Ishikawa (cell line): ENCODE data around the gene PDE1A.

Experiments
- CEBPB ChIP-seq: IDR thresholded peaks from 2 replicates; pipeline ENCODE4 v1.6.1; 2012
- FOXM1 ChIP-seq: IDR thresholded peaks from 2 replicates; pipeline ENCODE4 v1.6.1; 2012; ENCODE audit warnings: low read depth, borderline replicate concordance
- RAD21 ChIP-seq: IDR thresholded peaks from 2 replicates; pipeline ENCODE4 v1.6.1; 2012; ENCODE audit warnings: low read depth

DNA sequence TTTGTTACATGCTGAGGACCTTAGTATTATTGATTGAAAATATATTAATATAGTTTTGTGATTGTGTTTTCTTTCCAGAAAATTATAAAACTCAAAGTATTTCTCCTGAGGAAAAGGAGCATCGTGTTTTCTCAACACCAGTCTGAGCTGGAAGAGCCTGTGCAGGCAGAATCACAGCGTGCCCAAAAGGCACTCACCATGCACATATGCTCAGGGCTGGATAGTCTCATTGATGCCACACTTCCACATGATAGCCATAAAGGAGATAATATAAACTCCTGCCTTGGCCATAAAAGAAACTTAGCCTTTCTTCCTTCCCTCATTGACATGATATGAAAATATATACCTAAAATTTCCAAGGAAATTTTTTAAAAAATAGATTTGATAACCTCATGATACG, 4.0 kb downstream of the PDE1A start:
- TF ChIP-seq RAD21 (no peak), CEBPB (no peak), FOXM1 (no peak)
